Measurements from ENCODE around the gene STX3. TPM values are rescaled to one million over a fixed set of nuclear protein-coding genes. Genes with fewer than 3 reads are reported as not detected.

STX3 gene
- total RNA-seq, 1 donor from 2014 or later, result 42.1 TPM

DNA sequence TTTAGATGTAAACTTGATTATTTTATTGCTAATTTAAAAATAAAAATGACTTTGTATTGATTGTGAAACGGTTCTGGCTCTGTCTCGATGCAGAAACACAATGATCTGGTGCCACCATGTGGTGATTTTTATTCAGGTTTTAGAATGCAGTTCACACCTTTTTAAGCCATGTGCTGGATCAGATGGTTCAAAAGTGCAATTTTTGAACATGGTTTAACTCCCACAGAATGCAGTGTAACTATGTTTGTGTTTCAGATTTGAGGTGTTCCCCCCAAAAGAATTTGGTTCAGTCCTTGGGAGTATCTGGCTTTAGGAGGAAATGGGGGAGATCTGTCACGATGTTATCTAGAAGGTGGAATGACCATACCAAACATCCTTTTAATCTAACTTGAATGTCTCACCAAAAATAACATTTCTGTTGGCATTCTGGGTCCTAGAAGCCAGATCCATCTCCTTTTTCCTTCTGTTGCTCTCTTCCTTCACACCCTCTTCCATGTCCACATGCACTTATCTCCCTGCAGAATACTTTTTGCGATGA lies 47.5 kb downstream of the STX3 start:
- Mint-ChIP-seq H3K4me3 (ENCODE audit: unreplicated experiment) (no peak overlapping the region), H3K27ac (ENCODE audit: unreplicated experiment) (no peak overlapping the region), H3K9me3 (ENCODE audit: unreplicated experiment) (no peaks in the 10 kb centered on the region), H3K36me3 (ENCODE audit: unreplicated experiment) (no peaks in the 10 kb centered on the region), H3K4me1 (ENCODE audit: low read depth, unreplicated experiment) (no peaks in the 10 kb centered on the region), H3K27me3 (ENCODE audit: unreplicated experiment) (peaks cover 4% of the 10 kb centered on the region)
- DNase-seq, result no peak
- TF ChIP-seq, protein P1, sequence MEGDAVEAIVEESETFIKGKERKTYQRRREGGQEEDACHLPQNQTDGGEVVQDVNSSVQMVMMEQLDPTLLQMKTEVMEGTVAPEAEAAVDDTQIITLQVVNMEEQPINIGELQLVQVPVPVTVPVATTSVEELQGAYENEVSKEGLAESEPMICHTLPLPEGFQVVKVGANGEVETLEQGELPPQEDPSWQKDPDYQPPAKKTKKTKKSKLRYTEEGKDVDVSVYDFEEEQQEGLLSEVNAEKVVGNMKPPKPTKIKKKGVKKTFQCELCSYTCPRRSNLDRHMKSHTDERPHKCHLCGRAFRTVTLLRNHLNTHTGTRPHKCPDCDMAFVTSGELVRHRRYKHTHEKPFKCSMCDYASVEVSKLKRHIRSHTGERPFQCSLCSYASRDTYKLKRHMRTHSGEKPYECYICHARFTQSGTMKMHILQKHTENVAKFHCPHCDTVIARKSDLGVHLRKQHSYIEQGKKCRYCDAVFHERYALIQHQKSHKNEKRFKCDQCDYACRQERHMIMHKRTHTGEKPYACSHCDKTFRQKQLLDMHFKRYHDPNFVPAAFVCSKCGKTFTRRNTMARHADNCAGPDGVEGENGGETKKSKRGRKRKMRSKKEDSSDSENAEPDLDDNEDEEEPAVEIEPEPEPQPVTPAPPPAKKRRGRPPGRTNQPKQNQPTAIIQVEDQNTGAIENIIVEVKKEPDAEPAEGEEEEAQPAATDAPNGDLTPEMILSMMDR (IDR thresholded peaks at IDR 0.05; ENCODE audit: partially characterized antibody, unreplicated experiment), result peak; percentile 66

DNA sequence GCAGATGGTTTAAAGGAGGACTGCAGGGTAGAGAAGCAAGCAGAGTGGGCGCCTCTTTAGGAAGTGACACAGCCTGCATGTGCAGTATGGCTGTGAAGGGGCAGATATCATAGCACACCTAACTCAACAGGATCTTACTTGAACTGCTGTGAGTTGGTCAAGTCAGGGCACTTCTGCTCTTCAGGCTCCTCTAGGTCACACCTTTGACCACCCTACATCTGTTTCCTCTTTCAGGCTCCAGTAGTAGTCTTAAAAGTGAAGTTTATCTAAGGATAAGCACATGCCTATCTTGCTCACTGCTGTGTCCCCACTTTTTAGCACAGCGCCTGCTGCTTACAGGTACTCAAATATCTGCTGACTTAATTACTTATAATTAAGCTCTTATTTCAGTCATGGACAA lies 48.9 kb downstream of the STX3 start:
- Mint-ChIP-seq H3K36me3 (ENCODE audit: unreplicated experiment) (no peaks in the 10 kb centered on the region), H3K27me3 (ENCODE audit: unreplicated experiment) (peaks cover 4% of the 10 kb centered on the region), H3K4me1 (ENCODE audit: low read depth, unreplicated experiment) (no peaks in the 10 kb centered on the region), H3K27ac (ENCODE audit: unreplicated experiment) (no peak overlapping the region), H3K4me3 (ENCODE audit: unreplicated experiment) (no peak overlapping the region), H3K9me3 (ENCODE audit: unreplicated experiment) (no peaks in the 10 kb centered on the region)
- TF ChIP-seq, protein P1 (IDR thresholded peaks at IDR 0.05; ENCODE audit: partially characterized antibody, unreplicated experiment), result no peak
- DNase-seq, result no peak

DNA sequence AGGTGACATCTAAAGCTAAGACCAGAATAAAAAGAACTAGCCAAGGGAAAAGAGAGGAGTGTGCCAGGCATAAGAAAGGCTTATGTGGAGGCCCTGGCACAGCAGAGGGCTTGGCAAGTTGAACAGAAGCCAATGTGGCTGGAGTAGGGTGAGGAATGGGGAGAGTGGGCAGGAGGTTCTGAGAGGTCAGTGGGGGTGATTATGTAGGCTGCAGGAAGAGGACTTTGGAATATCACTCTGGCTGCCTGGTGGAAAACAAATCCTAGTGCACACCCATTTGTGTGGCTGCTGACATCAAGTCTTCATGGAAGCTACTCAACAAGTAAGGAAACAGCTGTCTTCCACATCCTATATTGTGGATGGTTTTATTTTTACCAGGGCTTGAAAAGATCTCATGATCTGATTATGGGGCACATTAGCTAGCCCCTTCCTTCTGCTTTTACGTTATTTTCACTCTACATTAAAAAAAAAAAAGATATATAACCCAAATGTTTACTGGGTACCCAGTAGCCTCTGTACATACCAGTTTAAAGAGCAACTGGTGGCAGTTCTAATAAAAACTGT lies 52.0 kb downstream of the STX3 start:
- no peak overlapping the region for H3K4me3 Mint-ChIP-seq (ENCODE audit: unreplicated experiment)

DNA sequence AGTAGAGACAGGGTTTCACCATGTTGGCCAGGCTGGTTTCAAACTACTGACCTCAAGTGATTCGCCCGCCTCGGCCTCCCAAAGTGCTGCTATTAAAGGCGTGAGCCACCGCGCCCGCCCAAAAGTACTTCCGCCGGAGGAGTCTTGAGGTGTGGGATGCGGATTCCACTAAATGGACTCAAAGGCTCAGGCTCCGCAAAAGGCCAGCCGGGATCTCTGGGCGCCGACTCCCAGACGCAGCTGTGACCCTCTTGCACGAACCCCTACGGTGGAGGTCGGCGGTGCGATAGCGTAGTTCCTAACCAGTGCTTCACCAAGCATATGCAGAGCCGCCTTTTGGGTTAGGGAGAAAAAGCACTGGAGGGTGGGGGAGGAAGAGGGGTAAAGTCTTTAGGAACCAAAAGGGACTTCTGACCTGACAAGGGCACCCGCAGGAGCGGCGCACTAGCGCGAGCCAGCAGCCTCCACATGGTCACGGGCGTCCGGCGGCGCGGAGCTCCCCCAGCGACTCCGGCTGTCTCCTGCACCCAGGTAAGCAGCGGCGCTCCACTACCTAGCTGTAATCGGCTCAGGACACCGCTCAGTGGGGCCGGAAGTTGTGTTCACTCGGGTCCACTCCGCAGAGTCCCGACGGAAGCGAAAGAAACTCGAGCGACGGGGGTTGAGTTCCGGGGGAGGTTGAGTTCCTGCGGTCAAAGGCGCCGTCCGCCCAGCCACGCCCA lies 55.2 kb downstream of the STX3 start, which contains the start of gene MRPL16:
TSS of gene MRPL16 (minus strand) at position 590 of the 722 bp plus-strand sequence. CDS start at position 470, 120 bp downstream.
- peak; percentile 88 for DNase-seq
- TF ChIP-seq, protein P1 (IDR thresholded peaks at IDR 0.05; ENCODE audit: partially characterized antibody, unreplicated experiment), result no peak
- H3K9me3 Mint-ChIP-seq (ENCODE audit: unreplicated experiment), result no peaks in the 10 kb centered on the region
- H3K4me3 Mint-ChIP-seq (ENCODE audit: unreplicated experiment), result peak within 1 kb of the TSS; percentile 95
- H3K27me3 Mint-ChIP-seq (ENCODE audit: unreplicated experiment), result peaks cover 5% of the 10 kb centered on the region
- H3K4me1 Mint-ChIP-seq (ENCODE audit: low read depth, unreplicated experiment), result peaks cover 5% of the 10 kb centered on the region
- H3K36me3 Mint-ChIP-seq (ENCODE audit: unreplicated experiment), result no peaks in the 10 kb centered on the region
- peak within 1 kb of the TSS; percentile 85 for H3K27ac Mint-ChIP-seq (ENCODE audit: unreplicated experiment)

More for the DNA sequence above, 52.0 kb downstream of the STX3 start:
- Mint-ChIP-seq H3K36me3 (ENCODE audit: unreplicated experiment) (no peaks in the 10 kb centered on the region), H3K27me3 (ENCODE audit: unreplicated experiment) (peaks cover 5% of the 10 kb centered on the region), H3K4me1 (ENCODE audit: low read depth, unreplicated experiment) (peaks cover 5% of the 10 kb centered on the region), H3K9me3 (ENCODE audit: unreplicated experiment) (no peaks in the 10 kb centered on the region), H3K27ac (ENCODE audit: unreplicated experiment) (no peak overlapping the region)
- TF ChIP-seq, protein P1 (IDR thresholded peaks at IDR 0.05; ENCODE audit: partially characterized antibody, unreplicated experiment), result no peak
- DNase-seq, result no peak

DNA sequence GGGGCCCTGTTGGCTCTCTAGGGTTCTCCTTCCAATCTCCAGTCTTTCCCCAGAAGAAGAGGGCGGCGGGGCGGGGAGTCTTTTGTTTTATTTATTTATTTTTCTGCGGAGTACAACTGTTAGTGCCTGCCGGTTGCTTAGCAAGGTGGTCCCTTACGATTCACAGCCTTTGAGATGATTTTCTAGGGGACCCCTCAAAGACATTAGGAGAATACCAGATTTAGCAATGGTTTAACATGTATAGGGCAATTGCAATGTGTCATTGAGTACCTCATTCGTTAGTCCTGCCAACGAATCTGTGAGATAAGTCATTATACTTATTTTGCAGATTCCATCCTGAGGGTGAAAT lies 55.7 kb downstream of the STX3 start:
- Mint-ChIP-seq H3K27me3 (ENCODE audit: unreplicated experiment) (peaks cover 5% of the 10 kb centered on the region), H3K9me3 (ENCODE audit: unreplicated experiment) (no peaks in the 10 kb centered on the region), H3K4me3 (ENCODE audit: unreplicated experiment) (peak overlapping the region; percentile 95), H3K36me3 (ENCODE audit: unreplicated experiment) (no peaks in the 10 kb centered on the region), H3K4me1 (ENCODE audit: low read depth, unreplicated experiment) (peaks cover 5% of the 10 kb centered on the region), H3K27ac (ENCODE audit: unreplicated experiment) (peak overlapping the region; percentile 43)
- TF ChIP-seq, protein P1 (IDR thresholded peaks at IDR 0.05; ENCODE audit: partially characterized antibody, unreplicated experiment), result no peak
- no peak for DNase-seq

Measured in glutamatergic neuron (in vitro differentiated cells).